Activated CD4-positive, alpha-beta T cell treated with anti-CD3 and anti-CD28 coated beads, Interleukin-2, Interleukin-4, amounts not matched to agents 100 ng/mL and 50 ng/mL, durations not matched to agents 16 hours and 8 hours (primary cell): ENCODE measurements around the gene NEURL1B.

Experiments
- DNase-seq: peaks from one replicate; pipeline ENCODE4 v3.0.0-alpha.2; 2020; ENCODE audit warnings: low spot score

Gene NEURL1B

DNA sequence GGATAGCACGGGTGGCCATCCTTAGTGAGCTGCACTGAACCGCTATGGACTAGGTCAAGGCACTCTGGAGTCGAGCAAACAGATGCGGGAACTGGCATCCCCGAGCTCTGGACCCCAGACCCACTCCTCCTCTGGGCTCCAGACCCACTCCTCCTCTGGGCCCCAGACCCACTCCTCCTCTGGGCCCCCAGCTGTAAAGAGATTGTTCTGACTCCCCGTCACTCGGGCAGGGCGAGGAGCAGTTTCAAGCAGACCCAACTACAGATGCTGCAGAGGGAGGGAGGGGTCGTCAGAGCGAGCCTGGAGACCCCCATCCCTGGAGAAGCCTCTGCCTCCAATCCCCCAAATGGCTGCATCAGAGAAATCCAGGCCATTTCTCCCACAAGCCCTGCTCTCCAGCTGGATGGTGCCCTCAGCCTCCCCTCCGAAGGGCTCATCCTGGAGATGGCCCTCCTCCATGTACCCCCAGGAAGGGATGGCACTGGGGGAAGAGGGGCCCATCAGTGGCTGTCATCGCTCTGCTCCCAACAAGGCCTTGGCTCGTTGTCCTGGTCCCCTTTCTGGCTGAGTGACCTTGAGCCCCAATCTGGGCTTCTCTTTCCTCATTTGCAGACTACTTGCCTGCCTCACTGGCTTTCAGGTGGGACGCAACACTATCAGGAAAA lies 91.3 kb downstream of the NEURL1B start:
- DNase-seq = no peak

GRCh38 chr5:172733131-172733973 lies 92.3 kb downstream of the NEURL1B start:
- no peak for DNase-seq

DNA sequence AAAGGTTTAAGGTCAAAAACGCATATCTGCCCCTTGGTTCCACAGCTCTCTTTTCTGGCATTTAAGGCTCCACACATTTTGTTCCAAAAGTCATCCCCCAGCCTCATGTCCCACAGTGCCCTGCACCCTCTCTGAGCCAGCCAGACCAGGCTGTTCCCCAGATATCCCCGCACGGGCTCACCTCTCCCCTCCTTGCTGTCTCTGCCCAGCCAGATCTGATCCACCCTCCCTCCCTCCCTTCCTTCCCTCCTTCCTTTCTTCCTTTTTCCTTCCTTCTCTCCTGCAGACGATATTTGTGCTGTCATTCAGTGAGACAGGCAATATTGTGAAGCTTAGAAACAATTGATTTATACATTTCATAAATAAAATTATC lies 92.9 kb downstream of the NEURL1B start:
- no peak for DNase-seq

DNA sequence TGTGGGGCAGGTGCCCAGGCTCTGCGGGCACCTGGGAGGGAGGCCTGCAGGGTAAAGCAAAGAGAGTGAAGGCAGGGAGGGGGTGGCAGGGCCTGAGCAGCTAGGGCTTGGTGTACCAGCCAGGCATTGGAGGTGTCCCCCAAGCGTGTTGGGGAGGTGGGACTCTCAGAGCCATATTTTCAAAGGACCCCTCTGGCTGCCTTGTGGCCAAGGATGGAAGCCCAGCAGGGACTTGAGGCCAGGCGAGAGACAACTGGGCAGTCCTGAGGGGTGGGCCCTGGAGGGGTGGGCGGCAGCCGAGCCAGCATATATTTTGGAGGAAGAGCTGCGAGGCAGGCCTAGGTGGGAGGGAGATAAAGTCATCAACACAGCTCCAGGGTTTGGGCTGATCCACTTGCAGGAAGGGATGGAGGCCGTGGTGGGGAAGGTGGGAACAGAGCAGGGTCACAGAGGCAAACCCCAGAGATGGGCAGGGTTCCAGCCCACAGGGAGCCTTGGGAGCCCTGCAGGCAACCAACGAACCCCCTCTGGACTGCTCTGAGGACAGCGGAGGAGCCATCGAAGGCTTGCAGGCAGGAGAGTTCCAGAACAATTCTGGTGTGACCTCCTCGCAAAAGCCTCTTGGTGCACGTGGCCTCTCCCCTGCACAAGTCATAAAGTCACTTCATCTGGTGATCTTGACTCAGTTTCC lies 94.2 kb downstream of the NEURL1B start:
- DNase-seq = no peak

DNA sequence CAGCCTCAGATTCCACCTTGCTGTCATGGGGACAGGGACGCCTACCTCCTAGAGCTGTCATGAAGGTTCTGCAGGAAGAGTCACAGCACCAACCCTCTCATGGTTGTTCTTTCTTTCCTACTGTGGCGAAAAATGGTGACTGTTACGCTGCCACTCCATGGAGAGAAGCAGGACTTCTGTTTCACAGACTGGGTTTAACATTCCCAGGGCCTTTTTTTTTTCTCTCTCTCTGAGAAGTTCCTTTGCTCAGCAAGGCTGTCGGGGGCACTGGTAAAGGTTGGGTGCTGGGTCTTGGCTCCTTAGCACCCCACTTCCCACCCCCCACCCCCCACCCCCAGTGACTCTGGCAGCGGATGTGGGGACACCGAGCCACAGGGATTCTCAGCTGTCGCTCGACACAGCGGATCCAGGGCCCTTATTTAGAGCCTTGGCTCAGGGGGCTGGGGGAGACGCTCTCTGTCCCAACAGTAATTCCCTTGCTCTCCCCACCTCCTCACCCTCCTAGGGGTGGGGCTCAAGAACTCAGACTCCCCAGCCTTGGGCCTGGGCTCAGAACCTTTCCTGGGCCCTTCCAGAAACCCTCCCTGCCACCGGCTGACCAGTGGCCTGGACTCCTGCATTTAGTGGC lies 95.6 kb downstream of the NEURL1B start:
- no peak for DNase-seq

GRCh38 chr5:172739375-172739774 lies 98.3 kb downstream of the NEURL1B start:
- no peak for DNase-seq

DNA sequence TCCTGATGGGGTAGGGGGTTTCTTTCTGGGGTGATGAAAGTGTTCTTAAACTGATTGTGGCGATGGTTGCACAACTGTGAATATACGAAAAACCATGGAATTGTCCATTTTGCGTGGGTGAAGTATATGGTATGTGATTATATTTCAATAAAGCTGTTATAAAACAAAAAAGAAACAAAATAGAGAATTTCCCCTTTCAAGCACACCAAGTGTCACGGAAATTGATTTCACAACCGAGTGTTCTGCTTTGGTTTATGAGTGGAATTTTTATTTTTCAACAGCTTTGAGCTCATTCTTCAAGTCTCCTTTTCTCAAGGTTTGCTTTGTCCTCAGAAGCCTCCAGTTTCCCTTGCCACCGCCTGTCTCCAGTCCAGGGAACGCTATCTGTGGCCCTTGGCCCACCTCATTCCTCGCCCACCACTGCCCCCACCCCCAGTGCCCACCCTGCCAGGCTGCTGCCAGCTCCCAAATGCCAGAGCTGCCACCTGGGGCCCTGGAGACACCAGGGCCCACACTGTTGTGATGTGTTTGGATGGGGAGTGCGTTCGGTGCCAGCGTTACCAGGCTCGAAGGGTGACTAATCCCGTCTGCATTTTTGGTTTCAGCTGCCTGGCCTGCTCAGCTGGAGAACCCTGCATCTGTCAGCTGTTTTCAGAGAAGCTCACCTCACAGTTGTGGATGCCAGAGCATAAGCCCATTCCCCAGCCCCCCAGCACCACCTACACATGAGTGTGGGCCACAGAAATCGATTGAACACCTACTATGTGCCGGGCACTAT lies 99.6 kb downstream of the NEURL1B start:
- no peak for DNase-seq
